Measurements from ENCODE around the gene AURKA.

AURKA gene

GRCh38 chr20:56392132-56392880, at the start of gene AURKA, which contains the start of gene CSTF1:
Gene AURKA, minus strand, starts transcription at chr20:56392215. Its CDS starts 4,018 bp downstream, at chr20:56388197.
Gene CSTF1, plus strand, starts transcription at chr20:56392645. Its CDS starts 2,908 bp downstream, at chr20:56395553.
- in situ Hi-C loops (cut with MboI; ENCODE audit: low sequenced_read_pairs), result no loop called here

- in situ Hi-C loops (cut with MboI; ENCODE audit: low sequenced_read_pairs), result no loop called here
Observed at GRCh38 chr20:56440346-56441007, 48.5 kb upstream of the AURKA start.

- in situ Hi-C loops (cut with MboI; ENCODE audit: low sequenced_read_pairs), result no loop called here
Observed at GRCh38 chr20:56439771-56440291, 47.8 kb upstream of the AURKA start.

- in situ Hi-C loops (cut with MboI; ENCODE audit: low sequenced_read_pairs), result no loop called here
Observed at GRCh38 chr20:56438284-56438683, 46.3 kb upstream of the AURKA start.

- in situ Hi-C loops (cut with MboI; ENCODE audit: low sequenced_read_pairs), result no loop called here
Observed at GRCh38 chr20:56437196-56437960, 45.4 kb upstream of the AURKA start.

GRCh38 chr20:56433880-56434255, 41.9 kb upstream of the AURKA start:
- in situ Hi-C loops (cut with MboI; ENCODE audit: low sequenced_read_pairs), result no loop called here

- in situ Hi-C loops (cut with MboI; ENCODE audit: low sequenced_read_pairs), result no loop called here
Observed at GRCh38 chr20:56433221-56433879, 41.3 kb upstream of the AURKA start.

GRCh38 chr20:56431471-56431870, 39.5 kb upstream of the AURKA start:
- in situ Hi-C loops (cut with MboI; ENCODE audit: low sequenced_read_pairs), result no loop called here

- in situ Hi-C loops (cut with MboI; ENCODE audit: low sequenced_read_pairs), result no loop called here
Observed at GRCh38 chr20:56430957-56431356, 38.9 kb upstream of the AURKA start.

- in situ Hi-C loops (cut with MboI; ENCODE audit: low sequenced_read_pairs), result no loop called here
Observed at GRCh38 chr20:56430461-56430860, 38.4 kb upstream of the AURKA start.

- in situ Hi-C loops (cut with MboI; ENCODE audit: low sequenced_read_pairs), result no loop called here
Observed at GRCh38 chr20:56429941-56430340, 37.9 kb upstream of the AURKA start.

GRCh38 chr20:56429502-56429901, 37.5 kb upstream of the AURKA start:
- in situ Hi-C loops (cut with MboI; ENCODE audit: low sequenced_read_pairs), result no loop called here

- in situ Hi-C loops (cut with MboI; ENCODE audit: low sequenced_read_pairs), result no loop called here
Observed at GRCh38 chr20:56428881-56429280, 36.9 kb upstream of the AURKA start.

- in situ Hi-C loops (cut with MboI; ENCODE audit: low sequenced_read_pairs), result no loop called here
Observed at GRCh38 chr20:56428410-56428809, 36.4 kb upstream of the AURKA start.

GRCh38 chr20:56427797-56428196, 35.8 kb upstream of the AURKA start:
- in situ Hi-C loops (cut with MboI; ENCODE audit: low sequenced_read_pairs), result no loop called here

GRCh38 chr20:56426926-56427325, 34.9 kb upstream of the AURKA start:
- in situ Hi-C loops (cut with MboI; ENCODE audit: low sequenced_read_pairs), result no loop called here

- in situ Hi-C loops (cut with MboI; ENCODE audit: low sequenced_read_pairs), result no loop called here
Observed at GRCh38 chr20:56426026-56426425, 34.0 kb upstream of the AURKA start.

GRCh38 chr20:56424931-56425330, 32.9 kb upstream of the AURKA start:
- in situ Hi-C loops (cut with MboI; ENCODE audit: low sequenced_read_pairs), result no loop called here

- in situ Hi-C loops (cut with MboI; ENCODE audit: low sequenced_read_pairs), result no loop called here
Observed at GRCh38 chr20:56423886-56424285, 31.9 kb upstream of the AURKA start.

GRCh38 chr20:56423211-56423610, 31.2 kb upstream of the AURKA start:
- in situ Hi-C loops (cut with MboI; ENCODE audit: low sequenced_read_pairs), result no loop called here

GRCh38 chr20:56422824-56423189, 30.8 kb upstream of the AURKA start:
- in situ Hi-C loops (cut with MboI; ENCODE audit: low sequenced_read_pairs), result no loop called here

Data from HL-60/S4 treated with retinoic acid at 250 ng/mL for 4 days and 3 days (cell line).